ENCODE results near the gene RPS6KA1.

RPS6KA1 gene

GRCh38 chr1:26548841-26549240 lies 19.3 kb downstream of the RPS6KA1 start:
- no peaks in the 10 kb centered on the region for H3K9me3 ChIP-seq (ENCODE audit: severe bottlenecking)
- DNase-seq: no peak
- H3K27ac ChIP-seq: no peak overlapping the region
- no peaks in the 10 kb centered on the region for H3K27me3 ChIP-seq (ENCODE audit: insufficient read depth, low read depth, severe bottlenecking)
- H3K36me3 ChIP-seq: peaks cover 31% of the 10 kb centered on the region
- no peak overlapping the region for H3K4me3 ChIP-seq (ENCODE audit: low read depth, low read length)
- no peak for TF ChIP-seq CTCF (IDR thresholded peaks at IDR 0.05; ENCODE audit: low read depth, low read length)

GRCh38 chr1:26550946-26551345 lies 21.4 kb downstream of the RPS6KA1 start:
- peaks cover 40% of the 10 kb centered on the region for H3K36me3 ChIP-seq
- no peak overlapping the region for H3K27ac ChIP-seq

GRCh38 chr1:26552720-26553119 lies 23.2 kb downstream of the RPS6KA1 start:
- H3K36me3 ChIP-seq: peaks cover 24% of the 10 kb centered on the region
- TF ChIP-seq CTCF (IDR thresholded peaks at IDR 0.05; ENCODE audit: low read depth, low read length): no peak
- no peak overlapping the region for H3K27ac ChIP-seq
- H3K9me3 ChIP-seq (ENCODE audit: severe bottlenecking): no peaks in the 10 kb centered on the region
- no peaks in the 10 kb centered on the region for H3K27me3 ChIP-seq (ENCODE audit: insufficient read depth, low read depth, severe bottlenecking)
- DNase-seq: no peak
- H3K4me3 ChIP-seq (ENCODE audit: low read depth, low read length): no peak overlapping the region

More at GRCh38 chr1:26550946-26551345, 21.4 kb downstream of the RPS6KA1 start:
- Histone ChIP-seq H3K9me3 (ENCODE audit: severe bottlenecking) (no peaks in the 10 kb centered on the region), H3K27me3 (ENCODE audit: insufficient read depth, low read depth, severe bottlenecking) (no peaks in the 10 kb centered on the region), H3K4me3 (ENCODE audit: low read depth, low read length) (no peak overlapping the region)
- no peak for TF ChIP-seq CTCF (IDR thresholded peaks at IDR 0.05; ENCODE audit: low read depth, low read length)
- DNase-seq: no peak

GRCh38 chr1:26553942-26554682 lies 24.6 kb downstream of the RPS6KA1 start:
- no peak for TF ChIP-seq CTCF (IDR thresholded peaks at IDR 0.05; ENCODE audit: low read depth, low read length)
- no peaks in the 10 kb centered on the region for H3K27me3 ChIP-seq (ENCODE audit: insufficient read depth, low read depth, severe bottlenecking)
- no peaks in the 10 kb centered on the region for H3K9me3 ChIP-seq (ENCODE audit: severe bottlenecking)
- H3K4me3 ChIP-seq (ENCODE audit: low read depth, low read length): no peak overlapping the region
- DNase-seq: no peak
- H3K27ac ChIP-seq: no peak overlapping the region
- peaks cover 29% of the 10 kb centered on the region for H3K36me3 ChIP-seq

GRCh38 chr1:26554781-26555180 lies 25.2 kb downstream of the RPS6KA1 start:
- Histone ChIP-seq H3K9me3 (ENCODE audit: severe bottlenecking) (no peaks in the 10 kb centered on the region), H3K36me3 (peaks cover 36% of the 10 kb centered on the region), H3K27ac (no peak overlapping the region), H3K4me3 (ENCODE audit: low read depth, low read length) (no peak overlapping the region), H3K27me3 (ENCODE audit: insufficient read depth, low read depth, severe bottlenecking) (no peaks in the 10 kb centered on the region)
- no peak for TF ChIP-seq CTCF (IDR thresholded peaks at IDR 0.05; ENCODE audit: low read depth, low read length)
- DNase-seq: no peak

- TF ChIP-seq CTCF (IDR thresholded peaks at IDR 0.05; ENCODE audit: low read depth, low read length): no peak
- Histone ChIP-seq H3K27me3 (ENCODE audit: insufficient read depth, low read depth, severe bottlenecking) (no peaks in the 10 kb centered on the region), H3K4me3 (ENCODE audit: low read depth, low read length) (no peak overlapping the region), H3K9me3 (ENCODE audit: severe bottlenecking) (no peaks in the 10 kb centered on the region), H3K36me3 (peaks cover 44% of the 10 kb centered on the region), H3K27ac (no peak overlapping the region)
- no peak for DNase-seq
Measured at GRCh38 chr1:26555550-26555981, 26.0 kb downstream of the RPS6KA1 start.
